NCI-H1417 (cell line): ENCODE measurements around the gene ITIH3.

Experiments used
- DNase-seq, 3 experiments: peaks; one replicate each; lab custom pipeline; 2025; lab: John Stamatoyannopoulos, UW

The ITIH3 gene

GRCh38 chr3:52793702-52794611, 639 bp upstream of the ITIH3 start:
- DNase-seq = no peak

GRCh38 chr3:52795298-52795900, 803 bp downstream of the ITIH3 start:
- DNase-seq = no peak

GRCh38 chr3:52796411-52796810, 1.8 kb downstream of the ITIH3 start:
- no peak for DNase-seq

- no peak for DNase-seq
Observed at GRCh38 chr3:52798376-52798977, 3.9 kb downstream of the ITIH3 start.

GRCh38 chr3:52798978-52799476, 4.4 kb downstream of the ITIH3 start:
- no peak for DNase-seq

- DNase-seq = no peak
Observed at GRCh38 chr3:52800079-52800478, 5.5 kb downstream of the ITIH3 start.

GRCh38 chr3:52801839-52802238, 7.2 kb downstream of the ITIH3 start:
- DNase-seq = no peak

GRCh38 chr3:52805270-52806039, 10.9 kb downstream of the ITIH3 start:
- DNase-seq = no peak

- DNase-seq = no peak
Observed at GRCh38 chr3:52809149-52809548, 14.6 kb downstream of the ITIH3 start.

GRCh38 chr3:52809662-52810377, 15.2 kb downstream of the ITIH3 start:
- no peak for DNase-seq

- no peak for DNase-seq
Observed at GRCh38 chr3:52810923-52811322, 16.3 kb downstream of the ITIH3 start.

GRCh38 chr3:52811452-52812011, 16.9 kb downstream of the ITIH3 start:
- no peak for DNase-seq

- DNase-seq = no peak
Observed at GRCh38 chr3:52813810-52814209, 19.2 kb downstream of the ITIH3 start.

- DNase-seq = no peak
Observed at GRCh38 chr3:52816199-52816598, 21.6 kb downstream of the ITIH3 start.

- DNase-seq = no peak
Observed at GRCh38 chr3:52816654-52817053, 22.1 kb downstream of the ITIH3 start.

- no peak for DNase-seq
Observed at GRCh38 chr3:52817221-52817620, 22.6 kb downstream of the ITIH3 start.

GRCh38 chr3:52817860-52818259, 23.3 kb downstream of the ITIH3 start:
- no peak for DNase-seq

- DNase-seq = no peak
Observed at GRCh38 chr3:52819936-52820335, 25.3 kb downstream of the ITIH3 start.

- DNase-seq = no peak
Observed at GRCh38 chr3:52820736-52821135, 26.1 kb downstream of the ITIH3 start.

- DNase-seq = no peak
Observed at GRCh38 chr3:52822363-52822762, 27.8 kb downstream of the ITIH3 start.

GRCh38 chr3:52824037-52824436, 29.4 kb downstream of the ITIH3 start:
- no peak for DNase-seq
